Endodermal cell (in vitro differentiated cells): ENCODE data around the gene GPX3. TPM values are rescaled to one million over a fixed set of nuclear protein-coding genes. Genes with fewer than 3 reads are reported as not detected.

Source experiments
- DNase-seq: peaks from one replicate; pipeline ENCODE4 v3.0.0-alpha.2; 2017
- H3K27ac ChIP-seq: 2 replicates; pipeline ENCODE4 v1.5.1; 2013; ENCODE audit warnings: mild to moderate bottlenecking, low read depth, low read length, moderate library complexity
- H3K27me3 ChIP-seq: 2 replicates; pipeline ENCODE4 v1.6.1; 2013; ENCODE audit warnings: mild to moderate bottlenecking, low read length, moderate library complexity; ENCODE audit not compliant: insufficient read depth, control insufficient read depth, poor library complexity, severe bottlenecking
- H3K36me3 ChIP-seq: 2 replicates; pipeline ENCODE4 v1.7.0; 2013; ENCODE audit warnings: mild to moderate bottlenecking, low read length, moderate library complexity; ENCODE audit not compliant: control insufficient read depth, insufficient read depth
- H3K4me1 ChIP-seq: one replicate; pipeline ENCODE4 v1.7.0; 2013; ENCODE audit warnings: low read length; ENCODE audit not compliant: control insufficient read depth, insufficient read depth
- H3K4me3 ChIP-seq: 2 replicates; pipeline ENCODE4 v1.5.1; 2013; ENCODE audit warnings: mild to moderate bottlenecking, low read length, moderate library complexity
- H3K9ac ChIP-seq: 2 replicates; pipeline ENCODE4 v1.6.1; 2013; ENCODE audit warnings: mild to moderate bottlenecking, low read length, moderate library complexity; ENCODE audit not compliant: poor library complexity, severe bottlenecking; ENCODE audit errors: extremely low read depth
- H3K9me3 ChIP-seq: 2 replicates; pipeline ENCODE4 v1.6.1; 2013; ENCODE audit warnings: mild to moderate bottlenecking, low read length, moderate library complexity; ENCODE audit not compliant: control insufficient read depth
- H3K27ac Mint-ChIP-seq: 2 replicates; pipeline ENCODE4 v1.8.0; 2020; ENCODE audit warnings: mixed read lengths
- H3K27me3 Mint-ChIP-seq: 2 replicates; pipeline ENCODE4 v1.8.0; 2021; ENCODE audit warnings: mild to moderate bottlenecking, mixed read lengths; ENCODE audit not compliant: insufficient read depth
- H3K36me3 Mint-ChIP-seq: 2 replicates; pipeline ENCODE4 v1.8.0; 2020; ENCODE audit warnings: low read depth, mixed read lengths
- H3K4me1 Mint-ChIP-seq: 2 replicates; pipeline ENCODE4 v1.8.0; 2020; ENCODE audit warnings: mixed read lengths
- H3K4me3 Mint-ChIP-seq: 2 replicates; pipeline ENCODE4 v1.8.0; 2020; ENCODE audit warnings: mild to moderate bottlenecking, moderate library complexity, mixed read lengths
- H3K9me3 Mint-ChIP-seq: 2 replicates; pipeline ENCODE4 v1.8.0; 2020; ENCODE audit warnings: mild to moderate bottlenecking, mixed read lengths
- CTCF ChIP-seq: fragments of 200-600 bp; sonication (generic); conservative IDR thresholded peaks from 2 replicates; pipeline ENCODE4 v1.5.0; 2021; ENCODE audit warnings: antibody characterized with exemption, mild to moderate bottlenecking
- whole genome bisulfite sequencing, 2 experiments: methylation state at CpG; one replicate each; pipeline versions ENCODE4 v1.1.5 to v1.1.7; 2013; ENCODE audit warnings: missing lambda C conversion rate in 2 of 2, mixed read lengths in 1 of 2; ENCODE audit not compliant: insufficient coverage in 1 of 2, insufficient read length in 1 of 2; 5-methylcytosine and 5-hydroxymethylcytosine counted together
- total RNA-seq, 2 donors: library from RNA; stranded (reverse); fragmentation: NEBNext Ultra II Directional in 1 of 2; extraction: Animal tissue kit (Norgen Biotek cat#: 25700) in 1 of 2; gene quantifications; 2 replicates in 1 of 2; 3 replicates in 1 of 2; pipeline ENCODE4 v1.2.1, GENCODE V29; 2021

The GPX3 gene
- total RNA-seq, 2 donors from 2014 or later = 44.9 to 47.1 TPM

DNA sequence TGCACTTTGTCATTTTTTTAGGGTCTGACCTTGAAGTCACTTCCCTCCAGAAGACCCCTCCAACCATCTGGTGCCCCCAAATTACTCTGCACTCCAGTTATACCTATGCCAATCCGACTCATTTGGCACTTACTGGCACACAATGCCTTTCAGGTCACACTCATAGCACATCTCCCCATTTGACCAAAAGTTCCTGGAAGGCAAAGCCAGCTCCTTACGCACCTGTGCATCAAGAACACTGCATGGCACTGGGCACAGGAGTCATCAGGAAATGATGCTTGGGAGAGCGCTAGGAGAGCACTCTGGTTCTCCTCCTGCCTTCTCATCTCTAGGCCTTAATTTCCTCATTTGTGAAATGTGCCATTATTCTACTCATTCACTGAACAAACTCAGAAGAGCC is 57.6 kb downstream of the GPX3 start:
- 97 to 100% methylated on average over 3 of the region's 3 CpGs for WGBS, 2 experiments
- DNase-seq = no peak

More for the DNA sequence above, 57.6 kb downstream of the GPX3 start:
- Mint-ChIP-seq H3K4me1 (peaks cover 15% of the 10 kb centered on the region), H3K27me3 (no peaks in the 10 kb centered on the region), H3K9me3 (no peaks in the 10 kb centered on the region), H3K27ac (no peak overlapping the region), H3K36me3 (peaks cover 2% of the 10 kb centered on the region), H3K4me3 (no peak overlapping the region)
- H3K4me3 ChIP-seq = no peak overlapping the region
- no peak for TF ChIP-seq CTCF
- H3K4me1 ChIP-seq = peaks cover 8% of the 10 kb centered on the region
- no peak overlapping the region for H3K27ac ChIP-seq
- H3K36me3 ChIP-seq = peaks cover 6% of the 10 kb centered on the region
- no peaks in the 10 kb centered on the region for H3K9me3 ChIP-seq
- no peaks in the 10 kb centered on the region for H3K27me3 ChIP-seq
- H3K9ac ChIP-seq = no peak overlapping the region

Other genes with a start within 250 kb of the GPX3 start
- gene SMIM3, start 241.8 kb upstream of the GPX3 start, total RNA-seq = 1 to 10 TPM; 6.3 to 9.0 TPM
- gene IRGM, start 174.1 kb upstream of the GPX3 start, total RNA-seq = not detected
- 10 to 100 TPM in 1 of 2 donors, 1 to 10 TPM in 1; 9.5 to 12.1 TPM for gene ZNF300, start 115.6 kb upstream of the GPX3 start, total RNA-seq
- gene TNIP1, start 60.4 kb downstream of the GPX3 start, total RNA-seq = 10 to 100 TPM; 51.3 to 52.2 TPM
- gene ANXA6, start 137.2 kb downstream of the GPX3 start, total RNA-seq = 100 to 1,000 TPM; 204 to 235 TPM
- 1 to 10 TPM; 4.4 to 6.4 TPM for gene CCDC69, start 203.5 kb downstream of the GPX3 start, total RNA-seq
- gene GM2A, start 232.6 kb downstream of the GPX3 start, total RNA-seq = 10 to 100 TPM; 40.7 to 55.2 TPM